HAP-1 (cell line): ENCODE data around the gene PTBP3.
"Not testable (repeated sequence)": the region's sequence is repeated elsewhere in the genome, so short reads cannot be mapped to it uniquely, and the experiment has no call there.

Source experiments
- DNase-seq, 2 experiments: peaks; one replicate each; pipeline ENCODE4 v3.0.0-alpha.2; 2016 to 2020; ENCODE audit warnings: low spot score in 2 of 2
- H3K27me3 ChIP-seq: fragments of 250-450 bp; sonication (Bioruptor Pico); 2 replicates; pipeline ENCODE4 v1.5.1; 2020; ENCODE audit warnings: low read depth, mild to moderate bottlenecking, moderate library complexity
- H3K36me3 ChIP-seq: fragments of 250-450 bp; sonication (Bioruptor Pico); replicated peaks from 2 replicates; pipeline ENCODE4 v1.5.1; 2020; ENCODE audit warnings: mild to moderate bottlenecking
- H3K4me1 ChIP-seq: fragments of 250-450 bp; sonication (Bioruptor Pico); 2 replicates; pipeline ENCODE4 v1.5.1; 2020; ENCODE audit warnings: mild to moderate bottlenecking
- H3K4me3 ChIP-seq: fragments of 250-450 bp; sonication (Bioruptor Pico); 2 replicates; pipeline ENCODE4 v1.5.1; 2020; ENCODE audit warnings: mild to moderate bottlenecking, moderate library complexity
- H3K9me3 ChIP-seq: fragments of 250-450 bp; sonication (Bioruptor Pico); 2 replicates; pipeline ENCODE4 v1.5.1; 2020; ENCODE audit warnings: mild to moderate bottlenecking, moderate library complexity
- in situ Hi-C: fragments of 300-500 bp; cut with MboI; formaldehyde crosslinking; loops from 3 replicates; pipeline ENCODE4 v1.14.3; 2020; ENCODE audit warnings: low sequenced_read_pairs, inconsistent platforms, mixed read lengths

Gene PTBP3

GRCh38 chr9:112288029-112288428 lies 45.4 kb downstream of the PTBP3 start:
- no peak overlapping the region for H3K4me3 ChIP-seq
- no peaks in the 10 kb centered on the region for H3K27me3 ChIP-seq
- H3K36me3 ChIP-seq = no peaks in the 10 kb centered on the region
- peaks cover 10% of the 10 kb centered on the region; the same call in 1 of the 2 replicates for H3K9me3 ChIP-seq
- in situ Hi-C loops = no loop called here
- H3K4me1 ChIP-seq = no peaks in the 10 kb centered on the region
- no peak for DNase-seq

- in situ Hi-C loops = no loop called here
These were observed 46.5 kb downstream of the PTBP3 start for GRCh38 chr9:112286926-112287325.

GRCh38 chr9:112285056-112285455 lies 48.4 kb downstream of the PTBP3 start:
- Histone ChIP-seq H3K4me1 (no peaks in the 10 kb centered on the region), H3K36me3 (no peaks in the 10 kb centered on the region), H3K9me3 (peaks cover 10% of the 10 kb centered on the region; the same call in 1 of the 2 replicates), H3K27me3 (no peaks in the 10 kb centered on the region), H3K4me3 (no peak overlapping the region)
- in situ Hi-C loops = no loop called here
- DNase-seq = no peak

More at GRCh38 chr9:112286926-112287325, 46.5 kb downstream of the PTBP3 start:
- Histone ChIP-seq H3K36me3 (no peaks in the 10 kb centered on the region), H3K9me3 (peaks cover 10% of the 10 kb centered on the region; the same call in 1 of the 2 replicates), H3K4me3 (no peak overlapping the region), H3K4me1 (no peaks in the 10 kb centered on the region), H3K27me3 (no peaks in the 10 kb centered on the region)
- DNase-seq = no peak

GRCh38 chr9:112283582-112284253 lies 49.7 kb downstream of the PTBP3 start:
- Histone ChIP-seq H3K27me3 (no peaks in the 10 kb centered on the region), H3K36me3 (no peaks in the 10 kb centered on the region), H3K4me1 (no peaks in the 10 kb centered on the region), H3K9me3 (peaks cover 10% of the 10 kb centered on the region; the same call in 1 of the 2 replicates), H3K4me3 (no peak overlapping the region)
- DNase-seq = no peak
- in situ Hi-C loops = no loop called here

- H3K4me1 ChIP-seq, H3K4me3 ChIP-seq, DNase-seq, H3K36me3 ChIP-seq, H3K9me3 ChIP-seq, in situ Hi-C loops, H3K27me3 ChIP-seq: not testable (repeated sequence)
These were observed 50.6 kb downstream of the PTBP3 start for GRCh38 chr9:112282841-112283240.

- in situ Hi-C loops = no loop called here
- Histone ChIP-seq H3K27me3 (no peaks in the 10 kb centered on the region), H3K4me1 (no peaks in the 10 kb centered on the region), H3K36me3 (no peaks in the 10 kb centered on the region), H3K9me3 (peaks cover 10% of the 10 kb centered on the region; the same call in 1 of the 2 replicates), H3K4me3 (no peak overlapping the region)
- no peak for DNase-seq
These were observed 52.5 kb downstream of the PTBP3 start for GRCh38 chr9:112280904-112281303.

- in situ Hi-C loops = no loop called here
- Histone ChIP-seq H3K27me3 (no peaks in the 10 kb centered on the region), H3K9me3 (peaks cover 10% of the 10 kb centered on the region; the same call in 1 of the 2 replicates), H3K4me3 (no peak overlapping the region), H3K4me1 (no peaks in the 10 kb centered on the region), H3K36me3 (no peaks in the 10 kb centered on the region)
- DNase-seq = no peak
These were observed 53.9 kb downstream of the PTBP3 start for GRCh38 chr9:112279501-112279900.

GRCh38 chr9:112278152-112278551 lies 55.3 kb downstream of the PTBP3 start:
- in situ Hi-C loops = no loop called here
- no peak overlapping the region for H3K4me3 ChIP-seq
- H3K27me3 ChIP-seq = no peaks in the 10 kb centered on the region
- no peaks in the 10 kb centered on the region for H3K9me3 ChIP-seq
- H3K4me1 ChIP-seq = no peaks in the 10 kb centered on the region
- no peak for DNase-seq
- H3K36me3 ChIP-seq = no peaks in the 10 kb centered on the region

- H3K4me1 ChIP-seq = no peaks in the 10 kb centered on the region
- no peaks in the 10 kb centered on the region for H3K9me3 ChIP-seq
- no peaks in the 10 kb centered on the region for H3K36me3 ChIP-seq
- DNase-seq = no peak
- no peak overlapping the region for H3K4me3 ChIP-seq
- H3K27me3 ChIP-seq = no peaks in the 10 kb centered on the region
- in situ Hi-C loops = no loop called here
These were observed 58.8 kb downstream of the PTBP3 start for GRCh38 chr9:112274600-112274999.

GRCh38 chr9:112273876-112274275 lies 59.5 kb downstream of the PTBP3 start:
- DNase-seq = no peak
- in situ Hi-C loops = no loop called here
- Histone ChIP-seq H3K27me3 (no peaks in the 10 kb centered on the region), H3K9me3 (no peaks in the 10 kb centered on the region), H3K4me3 (no peak overlapping the region), H3K4me1 (no peaks in the 10 kb centered on the region), H3K36me3 (no peaks in the 10 kb centered on the region)

GRCh38 chr9:112271466-112272098 lies 61.8 kb downstream of the PTBP3 start:
- H3K9me3 ChIP-seq = no peaks in the 10 kb centered on the region
- in situ Hi-C loops = no loop called here
- H3K27me3 ChIP-seq = no peaks in the 10 kb centered on the region
- H3K36me3 ChIP-seq = no peaks in the 10 kb centered on the region; the same call in 1 of the 2 replicates
- DNase-seq = no peak
- no peaks in the 10 kb centered on the region for H3K4me1 ChIP-seq
- no peak overlapping the region for H3K4me3 ChIP-seq

- Histone ChIP-seq H3K4me1 (no peaks in the 10 kb centered on the region), H3K36me3 (no peaks in the 10 kb centered on the region; the same call in 1 of the 2 replicates), H3K4me3 (no peak overlapping the region), H3K27me3 (no peaks in the 10 kb centered on the region), H3K9me3 (no peaks in the 10 kb centered on the region)
- in situ Hi-C loops = no loop called here
- no peak for DNase-seq
These were observed 65.0 kb downstream of the PTBP3 start for GRCh38 chr9:112268413-112268812.

GRCh38 chr9:112267086-112267485 lies 66.3 kb downstream of the PTBP3 start:
- H3K4me1 ChIP-seq, H3K27me3 ChIP-seq, H3K36me3 ChIP-seq, in situ Hi-C loops, H3K4me3 ChIP-seq, H3K9me3 ChIP-seq, DNase-seq: not testable (repeated sequence)

GRCh38 chr9:112265391-112265790 lies 68.0 kb downstream of the PTBP3 start:
- no peak for DNase-seq
- in situ Hi-C loops = no loop called here
- Histone ChIP-seq H3K4me1 (no peaks in the 10 kb centered on the region), H3K9me3 (no peaks in the 10 kb centered on the region), H3K4me3 (no peak overlapping the region), H3K36me3 (no peaks in the 10 kb centered on the region; the same call in 1 of the 2 replicates), H3K27me3 (no peaks in the 10 kb centered on the region)
